CD4-positive, alpha-beta T cell treated with Interleukin-2 at 100 ng/mL for 4 hours (primary cell): Measurements from ENCODE around the gene CD55.
A peak's percentile ranks its signal among the peaks of the same experiment; 100 is the strongest.
"Not testable (repeated sequence)": the region's sequence is repeated elsewhere in the genome, so short reads cannot be mapped to it uniquely, and the experiment has no call there.

Experiments used
- DNase-seq: peaks from one replicate; pipeline ENCODE4 v3.0.0-alpha.2; 2020; ENCODE audit warnings: low spot score

CD55 gene

GRCh38 chr1:207306023-207306422 lies 15.5 kb upstream of the CD55 start:
- DNase-seq: no peak

GRCh38 chr1:207306603-207307002 lies 14.9 kb upstream of the CD55 start:
- DNase-seq: no peak

GRCh38 chr1:207308451-207309190 lies 12.9 kb upstream of the CD55 start:
- no peak for DNase-seq

- DNase-seq: no peak
Observed at GRCh38 chr1:207309745-207310273, 11.7 kb upstream of the CD55 start.

GRCh38 chr1:207311888-207312603 lies 9.4 kb upstream of the CD55 start:
- no peak for DNase-seq

GRCh38 chr1:207312604-207312920 lies 8.9 kb upstream of the CD55 start:
- no peak for DNase-seq

GRCh38 chr1:207313131-207313530 lies 8.3 kb upstream of the CD55 start:
- DNase-seq: no peak

- no peak for DNase-seq
Observed at GRCh38 chr1:207314816-207315215, 6.7 kb upstream of the CD55 start.

GRCh38 chr1:207315435-207315834 lies 6.0 kb upstream of the CD55 start:
- DNase-seq: no peak

- no peak for DNase-seq
Observed at GRCh38 chr1:207316141-207316540, 5.3 kb upstream of the CD55 start.

- no peak for DNase-seq
Observed at GRCh38 chr1:207316622-207317391, 4.7 kb upstream of the CD55 start.

- no peak for DNase-seq
Observed at GRCh38 chr1:207317561-207317960, 3.9 kb upstream of the CD55 start.

- no peak for DNase-seq
Observed at GRCh38 chr1:207318072-207318619, 3.3 kb upstream of the CD55 start.

GRCh38 chr1:207319199-207319598 lies 2.3 kb upstream of the CD55 start:
- no peak for DNase-seq

- not testable (repeated sequence) for DNase-seq
Observed at GRCh38 chr1:207320105-207320504, 1.4 kb upstream of the CD55 start.

- DNase-seq: peak; percentile 19
Observed at GRCh38 chr1:207321790-207322645, 540 bp downstream of the CD55 start.

GRCh38 chr1:207323425-207324225 lies 2.1 kb downstream of the CD55 start:
- DNase-seq: no peak

- DNase-seq: no peak
Observed at GRCh38 chr1:207328004-207328403, 6.5 kb downstream of the CD55 start.

GRCh38 chr1:207328908-207329440 lies 7.5 kb downstream of the CD55 start:
- no peak for DNase-seq

- DNase-seq: no peak
Observed at GRCh38 chr1:207329469-207329868, 8.0 kb downstream of the CD55 start.
